HL-60 (cell line): ENCODE data around the gene HTR3B.

ENCODE experiments used
- TF ChIP-seq, protein P1 (sequence below): IDR thresholded peaks from one replicate; pipeline ENCODE4 v1.5.1; 2011; ENCODE audit warnings: low read length, control low read depth, inconsistent platforms; ENCODE audit not compliant: insufficient read depth
- TF ChIP-seq, protein P2 (sequence below): IDR thresholded peaks from 2 replicates; pipeline ENCODE4 v1.6.1; 2012; ENCODE audit warnings: low read depth; ENCODE audit not compliant: insufficient replicate concordance

GRCh38 chr11:113985906-113986305 is 81.3 kb downstream of the HTR3B start:
- TF ChIP-seq, protein P1, sequence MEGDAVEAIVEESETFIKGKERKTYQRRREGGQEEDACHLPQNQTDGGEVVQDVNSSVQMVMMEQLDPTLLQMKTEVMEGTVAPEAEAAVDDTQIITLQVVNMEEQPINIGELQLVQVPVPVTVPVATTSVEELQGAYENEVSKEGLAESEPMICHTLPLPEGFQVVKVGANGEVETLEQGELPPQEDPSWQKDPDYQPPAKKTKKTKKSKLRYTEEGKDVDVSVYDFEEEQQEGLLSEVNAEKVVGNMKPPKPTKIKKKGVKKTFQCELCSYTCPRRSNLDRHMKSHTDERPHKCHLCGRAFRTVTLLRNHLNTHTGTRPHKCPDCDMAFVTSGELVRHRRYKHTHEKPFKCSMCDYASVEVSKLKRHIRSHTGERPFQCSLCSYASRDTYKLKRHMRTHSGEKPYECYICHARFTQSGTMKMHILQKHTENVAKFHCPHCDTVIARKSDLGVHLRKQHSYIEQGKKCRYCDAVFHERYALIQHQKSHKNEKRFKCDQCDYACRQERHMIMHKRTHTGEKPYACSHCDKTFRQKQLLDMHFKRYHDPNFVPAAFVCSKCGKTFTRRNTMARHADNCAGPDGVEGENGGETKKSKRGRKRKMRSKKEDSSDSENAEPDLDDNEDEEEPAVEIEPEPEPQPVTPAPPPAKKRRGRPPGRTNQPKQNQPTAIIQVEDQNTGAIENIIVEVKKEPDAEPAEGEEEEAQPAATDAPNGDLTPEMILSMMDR = no peak
- TF ChIP-seq, protein P2, sequence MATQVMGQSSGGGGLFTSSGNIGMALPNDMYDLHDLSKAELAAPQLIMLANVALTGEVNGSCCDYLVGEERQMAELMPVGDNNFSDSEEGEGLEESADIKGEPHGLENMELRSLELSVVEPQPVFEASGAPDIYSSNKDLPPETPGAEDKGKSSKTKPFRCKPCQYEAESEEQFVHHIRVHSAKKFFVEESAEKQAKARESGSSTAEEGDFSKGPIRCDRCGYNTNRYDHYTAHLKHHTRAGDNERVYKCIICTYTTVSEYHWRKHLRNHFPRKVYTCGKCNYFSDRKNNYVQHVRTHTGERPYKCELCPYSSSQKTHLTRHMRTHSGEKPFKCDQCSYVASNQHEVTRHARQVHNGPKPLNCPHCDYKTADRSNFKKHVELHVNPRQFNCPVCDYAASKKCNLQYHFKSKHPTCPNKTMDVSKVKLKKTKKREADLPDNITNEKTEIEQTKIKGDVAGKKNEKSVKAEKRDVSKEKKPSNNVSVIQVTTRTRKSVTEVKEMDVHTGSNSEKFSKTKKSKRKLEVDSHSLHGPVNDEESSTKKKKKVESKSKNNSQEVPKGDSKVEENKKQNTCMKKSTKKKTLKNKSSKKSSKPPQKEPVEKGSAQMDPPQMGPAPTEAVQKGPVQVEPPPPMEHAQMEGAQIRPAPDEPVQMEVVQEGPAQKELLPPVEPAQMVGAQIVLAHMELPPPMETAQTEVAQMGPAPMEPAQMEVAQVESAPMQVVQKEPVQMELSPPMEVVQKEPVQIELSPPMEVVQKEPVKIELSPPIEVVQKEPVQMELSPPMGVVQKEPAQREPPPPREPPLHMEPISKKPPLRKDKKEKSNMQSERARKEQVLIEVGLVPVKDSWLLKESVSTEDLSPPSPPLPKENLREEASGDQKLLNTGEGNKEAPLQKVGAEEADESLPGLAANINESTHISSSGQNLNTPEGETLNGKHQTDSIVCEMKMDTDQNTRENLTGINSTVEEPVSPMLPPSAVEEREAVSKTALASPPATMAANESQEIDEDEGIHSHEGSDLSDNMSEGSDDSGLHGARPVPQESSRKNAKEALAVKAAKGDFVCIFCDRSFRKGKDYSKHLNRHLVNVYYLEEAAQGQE = no peak
